GM12864 (cell line): ENCODE results near the gene TRAF7.
"Not testable (repeated sequence)": the region's sequence is repeated elsewhere in the genome, so short reads cannot be mapped to it uniquely, and the experiment has no call there.

ENCODE experiments used
- DNase-seq: peaks from one replicate; pipeline ENCODE4 v3.0.0-alpha.2; 2011; ENCODE audit warnings: low read depth
- H3K4me3 ChIP-seq: 2 replicates; pipeline ENCODE4 v1.5.1; 2011; ENCODE audit warnings: mild to moderate bottlenecking, low read depth, low read length, control low read depth
- TF ChIP-seq, protein P1 (sequence below): IDR thresholded peaks from 2 replicates; pipeline ENCODE4 v1.5.1; 2011; ENCODE audit warnings: low read depth, mild to moderate bottlenecking, moderate library complexity, low read length, control low read depth, inconsistent platforms; ENCODE audit errors: missing control alignments

TRAF7 gene

DNA sequence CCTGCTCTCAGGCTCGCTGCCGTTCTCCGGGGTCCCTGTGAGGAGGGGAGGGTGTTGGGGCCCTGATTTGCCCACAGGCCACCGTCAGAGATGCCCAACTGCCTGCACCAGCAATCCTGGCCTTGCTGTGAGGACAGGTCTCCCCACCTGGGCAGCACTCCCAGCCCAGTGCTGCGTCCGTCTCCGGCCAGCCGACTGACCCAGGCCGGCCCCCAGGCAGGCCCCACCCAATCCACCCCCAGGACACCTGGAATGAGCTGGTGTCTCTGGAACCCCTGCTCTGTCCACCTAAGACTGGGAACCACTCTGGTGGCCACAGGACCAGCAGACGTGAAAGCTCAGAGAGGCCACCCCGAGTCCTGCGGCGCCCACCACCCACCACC, 40.0 kb upstream of the TRAF7 start:
- no peak for DNase-seq
- TF ChIP-seq, protein P1, sequence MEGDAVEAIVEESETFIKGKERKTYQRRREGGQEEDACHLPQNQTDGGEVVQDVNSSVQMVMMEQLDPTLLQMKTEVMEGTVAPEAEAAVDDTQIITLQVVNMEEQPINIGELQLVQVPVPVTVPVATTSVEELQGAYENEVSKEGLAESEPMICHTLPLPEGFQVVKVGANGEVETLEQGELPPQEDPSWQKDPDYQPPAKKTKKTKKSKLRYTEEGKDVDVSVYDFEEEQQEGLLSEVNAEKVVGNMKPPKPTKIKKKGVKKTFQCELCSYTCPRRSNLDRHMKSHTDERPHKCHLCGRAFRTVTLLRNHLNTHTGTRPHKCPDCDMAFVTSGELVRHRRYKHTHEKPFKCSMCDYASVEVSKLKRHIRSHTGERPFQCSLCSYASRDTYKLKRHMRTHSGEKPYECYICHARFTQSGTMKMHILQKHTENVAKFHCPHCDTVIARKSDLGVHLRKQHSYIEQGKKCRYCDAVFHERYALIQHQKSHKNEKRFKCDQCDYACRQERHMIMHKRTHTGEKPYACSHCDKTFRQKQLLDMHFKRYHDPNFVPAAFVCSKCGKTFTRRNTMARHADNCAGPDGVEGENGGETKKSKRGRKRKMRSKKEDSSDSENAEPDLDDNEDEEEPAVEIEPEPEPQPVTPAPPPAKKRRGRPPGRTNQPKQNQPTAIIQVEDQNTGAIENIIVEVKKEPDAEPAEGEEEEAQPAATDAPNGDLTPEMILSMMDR: no peak
- no peak overlapping the region for H3K4me3 ChIP-seq

- H3K4me3 ChIP-seq, DNase-seq: not testable (repeated sequence)
Measured at GRCh38 chr16:2116428-2116827, 39.2 kb upstream of the TRAF7 start.

DNA sequence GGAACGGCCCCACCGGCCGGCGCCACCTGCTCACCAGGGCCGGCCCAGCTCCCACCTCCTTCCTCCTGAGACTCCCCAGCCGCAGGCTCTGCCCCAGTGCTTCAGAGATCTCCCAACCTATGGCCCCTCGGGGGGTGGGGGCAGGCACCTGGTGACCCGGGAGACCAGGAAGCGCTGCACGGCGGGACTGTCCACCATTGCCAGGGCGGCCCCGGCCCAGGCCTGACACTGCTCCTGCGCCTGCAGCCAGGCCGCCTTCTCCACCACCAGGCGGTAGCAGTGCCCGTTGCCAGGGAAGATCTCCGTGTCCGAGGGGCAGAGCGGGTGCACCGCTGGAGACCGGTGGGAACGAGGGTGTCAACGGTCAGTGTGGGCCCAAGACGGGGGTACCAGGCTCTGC, 38.2 kb upstream of the TRAF7 start:
- not testable (repeated sequence) for DNase-seq

DNA sequence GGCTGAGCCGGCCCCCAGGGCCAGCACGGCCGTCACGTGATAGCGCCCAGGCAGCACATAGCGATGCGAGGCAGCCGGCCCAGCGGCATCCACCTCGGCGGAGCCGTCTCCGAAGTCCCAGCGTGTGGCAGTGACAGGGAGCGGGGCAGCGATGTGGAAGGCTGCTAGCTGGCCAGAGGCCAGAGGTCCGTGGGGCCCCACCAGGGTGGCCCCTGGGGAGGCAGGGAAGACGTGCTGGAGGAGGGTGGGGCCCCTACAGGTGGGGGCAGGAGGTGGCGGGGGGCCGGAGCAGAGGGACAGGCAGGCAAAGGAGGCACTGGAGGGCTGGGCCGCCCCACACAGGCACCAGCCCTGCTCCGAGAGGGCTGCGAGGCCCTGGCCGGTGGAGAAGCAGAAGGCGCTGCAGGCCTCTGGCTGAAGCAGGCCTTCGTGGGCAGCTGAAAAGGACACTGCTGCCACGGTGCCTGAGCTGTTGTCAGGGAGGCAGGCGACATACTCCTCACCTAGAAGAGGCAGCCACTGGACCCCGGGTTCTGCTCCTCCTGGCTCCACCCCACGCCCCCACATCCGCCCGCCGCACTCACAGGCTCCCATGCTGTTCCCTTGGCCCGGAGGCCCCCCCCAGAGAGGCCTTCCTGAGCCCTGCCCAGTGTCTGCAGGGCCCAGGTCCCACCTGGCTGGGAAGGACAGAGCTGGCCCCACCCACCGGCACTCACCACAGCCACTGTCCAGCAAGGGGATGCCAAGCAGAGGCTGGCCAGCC, 37.4 kb upstream of the TRAF7 start:
- H3K4me3 ChIP-seq, DNase-seq: not testable (repeated sequence)

More for the DNA sequence above, 38.2 kb upstream of the TRAF7 start:
- H3K4me3 ChIP-seq: not testable (repeated sequence)

DNA sequence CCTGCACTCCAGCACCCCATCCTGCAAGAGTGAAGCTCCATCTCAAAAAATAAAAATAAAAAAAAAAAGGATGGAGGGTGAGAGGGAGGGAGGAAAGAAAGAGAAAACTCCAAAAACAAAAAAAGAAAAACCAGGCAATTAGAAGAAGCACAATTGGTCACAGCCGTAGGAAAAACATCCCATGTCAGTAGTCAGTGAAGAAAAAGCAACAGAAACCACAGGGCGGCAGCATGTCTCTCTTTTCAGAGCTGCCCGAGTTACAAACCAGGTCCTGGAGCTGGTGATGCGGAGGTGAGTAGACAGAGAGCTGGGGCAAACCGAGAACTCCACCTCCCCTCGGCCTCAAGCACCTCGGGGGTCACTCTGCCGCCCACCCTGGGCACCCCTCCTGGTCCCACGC, 34.3 kb upstream of the TRAF7 start:
- not testable (repeated sequence) for H3K4me3 ChIP-seq, DNase-seq
- TF ChIP-seq, protein P1: peak; percentile 54

GRCh38 chr16:2121853-2122252, 33.7 kb upstream of the TRAF7 start:
- H3K4me3 ChIP-seq: no peak overlapping the region
- TF ChIP-seq, protein P1: no peak
- no peak for DNase-seq

DNA sequence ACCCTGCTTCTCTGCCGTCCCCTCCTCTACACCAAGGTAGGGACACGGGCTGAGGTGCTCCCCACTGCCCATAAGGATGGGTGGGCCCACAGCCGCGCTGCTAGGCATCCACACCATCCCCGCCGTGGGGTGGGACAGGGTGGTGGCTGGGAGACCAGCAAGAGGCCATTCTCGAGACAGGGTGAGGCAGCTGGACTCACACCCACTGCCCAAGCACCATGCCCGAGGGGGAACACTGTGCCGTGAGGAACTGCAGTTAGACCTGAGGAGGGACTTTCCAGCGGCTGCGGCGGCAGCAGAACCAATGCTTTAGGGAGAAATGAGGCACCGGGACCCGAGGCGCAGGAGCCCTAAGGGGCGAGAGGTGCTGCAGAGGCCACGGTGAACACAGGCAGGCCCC, 33.2 kb upstream of the TRAF7 start:
- no peak overlapping the region for H3K4me3 ChIP-seq
- no peak for DNase-seq
- TF ChIP-seq, protein P1: no peak

DNA sequence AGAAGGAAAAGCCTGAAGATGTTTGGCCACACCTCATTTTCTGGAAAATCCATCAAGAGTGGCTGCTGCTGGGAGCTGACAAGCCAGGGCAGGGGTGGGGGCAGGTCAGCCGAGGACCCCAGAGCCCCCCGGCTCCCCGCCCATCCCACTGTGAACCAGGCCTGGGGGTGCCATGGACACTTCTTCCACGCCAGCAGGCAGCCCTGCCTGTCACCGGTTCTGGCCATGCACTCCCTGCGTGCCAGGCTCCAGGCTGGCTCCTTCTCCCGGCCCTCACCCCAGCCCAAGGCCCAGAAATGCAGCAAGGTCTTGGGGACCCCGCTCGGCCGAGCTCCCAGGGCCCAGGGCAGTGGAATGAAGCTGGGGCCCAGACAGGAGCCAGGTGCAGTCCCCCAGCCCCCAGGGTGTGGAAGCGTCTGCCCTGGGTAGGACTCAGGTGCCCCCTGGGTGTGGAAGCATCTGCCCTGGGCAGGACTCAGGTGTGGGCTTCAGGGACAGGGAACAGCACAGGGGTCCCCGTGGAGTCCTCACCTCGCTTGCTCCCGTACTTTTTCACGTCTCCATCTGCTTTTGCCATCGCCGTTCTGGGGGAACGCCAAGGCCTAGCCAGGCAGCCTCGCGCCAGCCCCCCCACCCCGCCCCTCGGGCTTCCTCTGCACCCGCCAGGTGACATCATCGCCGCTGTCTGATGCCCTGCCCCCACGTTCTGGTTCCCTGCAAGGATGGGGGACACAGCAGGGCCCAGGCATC, 32.5 kb upstream of the TRAF7 start:
- not testable (repeated sequence) for DNase-seq, H3K4me3 ChIP-seq

GRCh38 chr16:2123706-2124376, 31.7 kb upstream of the TRAF7 start:
- H3K4me3 ChIP-seq, DNase-seq: not testable (repeated sequence)

GRCh38 chr16:2124377-2124693, 31.2 kb upstream of the TRAF7 start:
- H3K4me3 ChIP-seq, DNase-seq: not testable (repeated sequence)

GRCh38 chr16:2124694-2125444, 30.7 kb upstream of the TRAF7 start:
- DNase-seq, H3K4me3 ChIP-seq: not testable (repeated sequence)

GRCh38 chr16:2125609-2126008, 30.0 kb upstream of the TRAF7 start:
- not testable (repeated sequence) for H3K4me3 ChIP-seq, DNase-seq

DNA sequence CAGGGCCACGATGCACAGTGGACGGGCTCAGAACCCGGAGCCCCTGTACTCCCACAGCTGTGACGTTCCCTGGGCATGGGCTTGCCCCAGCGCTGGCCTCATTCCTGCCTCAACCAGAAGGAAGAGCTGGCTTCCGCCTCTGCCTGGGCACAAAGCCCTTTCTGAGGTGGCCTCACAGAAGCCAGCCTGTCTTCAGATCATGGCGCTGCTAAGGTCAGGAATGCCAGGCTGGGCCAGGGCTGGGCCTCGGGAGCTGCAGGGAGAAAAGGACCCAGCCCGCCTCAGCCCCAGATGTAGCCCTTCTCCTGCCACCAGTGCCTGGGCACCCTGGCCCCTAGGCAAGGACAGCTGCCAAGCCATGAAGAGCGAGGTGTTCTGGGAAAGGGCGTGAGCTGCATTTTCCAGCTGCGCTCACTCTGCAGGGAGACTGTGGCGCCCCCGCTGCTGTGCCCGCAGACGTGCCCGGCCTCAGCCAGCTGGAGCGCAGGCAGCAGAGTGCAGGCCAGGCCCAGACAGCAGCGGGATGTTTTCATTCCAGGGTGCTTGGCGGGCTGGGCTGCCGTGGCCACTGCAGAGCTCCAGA, 29.3 kb upstream of the TRAF7 start:
- H3K4me3 ChIP-seq, DNase-seq: not testable (repeated sequence)
